Type B pancreatic cell (in vitro differentiated cells): ENCODE results near the gene PCBP4. TPM values are rescaled to one million over a fixed set of nuclear protein-coding genes. Genes with fewer than 3 reads are reported as not detected.

Experiments
- DNase-seq: peaks from one replicate; pipeline ENCODE4 v3.0.0; 2021; ENCODE audit warnings: mixed read lengths; ENCODE audit not compliant: unreplicated experiment; ENCODE audit errors: extremely low spot score
- H3K27ac Mint-ChIP-seq: 2 replicates; pipeline ENCODE4 v1.8.0; 2021; ENCODE audit warnings: mild to moderate bottlenecking, mixed read lengths
- H3K27me3 Mint-ChIP-seq: 2 replicates; pipeline ENCODE4 v1.8.0; 2021; ENCODE audit warnings: mixed read lengths
- H3K36me3 Mint-ChIP-seq: 2 replicates; pipeline ENCODE4 v1.8.0; 2021; ENCODE audit warnings: mixed read lengths
- H3K4me1 Mint-ChIP-seq: one replicate; pipeline ENCODE4 v1.8.0; 2021; ENCODE audit warnings: mixed read lengths; ENCODE audit not compliant: unreplicated experiment
- H3K4me3 Mint-ChIP-seq: 2 replicates; pipeline ENCODE4 v1.8.0; 2021; ENCODE audit warnings: mild to moderate bottlenecking, mixed read lengths
- H3K9me3 Mint-ChIP-seq: 2 replicates; pipeline ENCODE4 v1.8.0; 2021; ENCODE audit warnings: mixed read lengths
- CTCF ChIP-seq: fragments of 200-600 bp; sonication (generic); conservative IDR thresholded peaks from 2 replicates; pipeline ENCODE4 v1.5.0; 2021; ENCODE audit warnings: antibody characterized with exemption, mild to moderate bottlenecking
- total RNA-seq: library from RNA; stranded (reverse); gene quantifications from 2 replicates; pipeline ENCODE4 v1.2.1, GENCODE V29; 2021; ENCODE audit warnings: low replicate concordance

The PCBP4 gene
- total RNA-seq, 1 donor from 2014 or later: 91.9 TPM

GRCh38 chr3:51954713-51955112 is 12.5 kb downstream of the PCBP4 start:
- H3K4me3 Mint-ChIP-seq: no peak overlapping the region
- no peak overlapping the region for H3K27ac Mint-ChIP-seq
- DNase-seq: no peak
- H3K36me3 Mint-ChIP-seq: peaks cover 4% of the 10 kb centered on the region
- no peaks in the 10 kb centered on the region for H3K9me3 Mint-ChIP-seq
- TF ChIP-seq CTCF: no peak
- H3K27me3 Mint-ChIP-seq: peaks cover 44% of the 10 kb centered on the region
- H3K4me1 Mint-ChIP-seq: peaks cover 14% of the 10 kb centered on the region

- Mint-ChIP-seq H3K27me3 (peaks cover 44% of the 10 kb centered on the region), H3K4me1 (peaks cover 14% of the 10 kb centered on the region), H3K36me3 (peaks cover 4% of the 10 kb centered on the region), H3K9me3 (no peaks in the 10 kb centered on the region), H3K4me3 (peak overlapping the region; percentile 37), H3K27ac (peak overlapping the region; percentile 4)
- no peak for TF ChIP-seq CTCF
- DNase-seq: no peak
These were observed 13.1 kb downstream of the PCBP4 start for GRCh38 chr3:51954105-51954504.

GRCh38 chr3:51953445-51953844 is 13.8 kb downstream of the PCBP4 start:
- Mint-ChIP-seq H3K4me3 (peak overlapping the region; percentile 7), H3K36me3 (peaks cover 4% of the 10 kb centered on the region), H3K27me3 (peaks cover 44% of the 10 kb centered on the region), H3K27ac (no peak overlapping the region), H3K4me1 (peaks cover 20% of the 10 kb centered on the region), H3K9me3 (no peaks in the 10 kb centered on the region)
- no peak for TF ChIP-seq CTCF
- no peak for DNase-seq

- peaks cover 22% of the 10 kb centered on the region for H3K4me1 Mint-ChIP-seq
- no peak for TF ChIP-seq CTCF
- H3K27me3 Mint-ChIP-seq: peaks cover 41% of the 10 kb centered on the region
- no peak for DNase-seq
- no peaks in the 10 kb centered on the region for H3K9me3 Mint-ChIP-seq
- no peak overlapping the region for H3K27ac Mint-ChIP-seq
- no peaks in the 10 kb centered on the region for H3K36me3 Mint-ChIP-seq
- no peak overlapping the region for H3K4me3 Mint-ChIP-seq
These were observed 16.4 kb downstream of the PCBP4 start for GRCh38 chr3:51950899-51951298.

- H3K27me3 Mint-ChIP-seq: peaks cover 32% of the 10 kb centered on the region
- TF ChIP-seq CTCF: no peak
- no peak overlapping the region for H3K27ac Mint-ChIP-seq
- peaks cover 20% of the 10 kb centered on the region for H3K4me1 Mint-ChIP-seq
- DNase-seq: no peak
- H3K9me3 Mint-ChIP-seq: no peaks in the 10 kb centered on the region
- H3K36me3 Mint-ChIP-seq: no peaks in the 10 kb centered on the region
- no peak overlapping the region for H3K4me3 Mint-ChIP-seq
These were observed 18.1 kb downstream of the PCBP4 start for GRCh38 chr3:51949121-51949520.

- Mint-ChIP-seq H3K27ac (peak overlapping the region; percentile 6), H3K4me3 (no peak overlapping the region), H3K9me3 (no peaks in the 10 kb centered on the region), H3K4me1 (peaks cover 10% of the 10 kb centered on the region), H3K36me3 (no peaks in the 10 kb centered on the region), H3K27me3 (peaks cover 22% of the 10 kb centered on the region)
- no peak for DNase-seq
- TF ChIP-seq CTCF: no peak
These were observed 19.2 kb downstream of the PCBP4 start for GRCh38 chr3:51948016-51948580.
